Skeletal muscle satellite cell (primary cell): ENCODE results near the gene TOMM34.

Experiments
- H3K27me3 ChIP-seq: 2 replicates; pipeline ENCODE4 v1.7.0; 2013; ENCODE audit warnings: low read length; ENCODE audit not compliant: control insufficient read depth, insufficient read depth
- H3K36me3 ChIP-seq: 2 replicates; pipeline ENCODE4 v1.7.0; 2013; ENCODE audit warnings: mild to moderate bottlenecking, control low read depth, low read length; ENCODE audit not compliant: insufficient read depth
- H3K4me1 ChIP-seq: 2 replicates; pipeline ENCODE4 v1.7.0; 2013; ENCODE audit warnings: low read length; ENCODE audit not compliant: control insufficient read depth, insufficient read depth
- H3K4me2 ChIP-seq: 2 replicates; pipeline ENCODE4 v1.7.0; 2013; ENCODE audit warnings: mild to moderate bottlenecking, low read length
- H3K4me3 ChIP-seq: 2 replicates; pipeline ENCODE4 v1.7.0; 2013; ENCODE audit warnings: low read length
- H3K9ac ChIP-seq: 2 replicates; pipeline ENCODE4 v1.7.0; 2013; ENCODE audit warnings: mild to moderate bottlenecking, low read depth, low read length, moderate library complexity
- H3K9me3 ChIP-seq: replicated peaks from 2 replicates; pipeline ENCODE4 v1.7.0; 2013; ENCODE audit warnings: mild to moderate bottlenecking, control low read depth, low read length

TOMM34 gene

GRCh38 chr20:44976698-44977097, 16.5 kb upstream of the TOMM34 start:
- peaks cover 54% of the 10 kb centered on the region for H3K36me3 ChIP-seq
- no peaks in the 10 kb centered on the region for H3K9me3 ChIP-seq
- H3K27me3 ChIP-seq = no peaks in the 10 kb centered on the region
- no peak overlapping the region for H3K4me3 ChIP-seq
- peaks cover 24% of the 10 kb centered on the region for H3K4me1 ChIP-seq
- H3K9ac ChIP-seq = no peak overlapping the region
- H3K4me2 ChIP-seq = no peak overlapping the region

- no peaks in the 10 kb centered on the region for H3K9me3 ChIP-seq
- H3K4me2 ChIP-seq = peak overlapping the region; percentile 39
- no peak overlapping the region for H3K4me3 ChIP-seq
- no peaks in the 10 kb centered on the region for H3K27me3 ChIP-seq
- H3K36me3 ChIP-seq = peaks cover 36% of the 10 kb centered on the region
- H3K4me1 ChIP-seq = peaks cover 37% of the 10 kb centered on the region
- H3K9ac ChIP-seq = no peak overlapping the region
Observed at GRCh38 chr20:44973053-44973452, 12.9 kb upstream of the TOMM34 start.

GRCh38 chr20:44970243-44970757, 10.1 kb upstream of the TOMM34 start:
- Histone ChIP-seq H3K4me1 (peaks cover 49% of the 10 kb centered on the region), H3K9me3 (no peaks in the 10 kb centered on the region), H3K36me3 (peaks cover 23% of the 10 kb centered on the region), H3K27me3 (no peaks in the 10 kb centered on the region), H3K4me2 (peak overlapping the region; percentile 13), H3K9ac (no peak overlapping the region), H3K4me3 (no peak overlapping the region)

- Histone ChIP-seq H3K4me1 (peaks cover 49% of the 10 kb centered on the region), H3K36me3 (peaks cover 14% of the 10 kb centered on the region), H3K9ac (no peak overlapping the region), H3K4me2 (peak overlapping the region; percentile 41), H3K27me3 (no peaks in the 10 kb centered on the region), H3K9me3 (no peaks in the 10 kb centered on the region), H3K4me3 (no peak overlapping the region)
Observed at GRCh38 chr20:44969300-44969894, 9.2 kb upstream of the TOMM34 start.

- Histone ChIP-seq H3K4me1 (peaks cover 36% of the 10 kb centered on the region), H3K4me3 (peak overlapping the region; percentile 98), H3K36me3 (peaks cover 3% of the 10 kb centered on the region), H3K27me3 (no peaks in the 10 kb centered on the region), H3K4me2 (peak overlapping the region; percentile 95), H3K9ac (peak overlapping the region; percentile 87), H3K9me3 (no peaks in the 10 kb centered on the region)
Observed at GRCh38 chr20:44967207-44967807, 7.1 kb upstream of the TOMM34 start.

GRCh38 chr20:44966030-44966961, 6.1 kb upstream of the TOMM34 start, which contains the start of gene STK4:
STK4 (plus strand) TSS chr20:44966512; CDS start chr20:44966569, 57 bp downstream.
- peaks cover 43% of the 10 kb centered on the region for H3K4me1 ChIP-seq
- H3K27me3 ChIP-seq = no peaks in the 10 kb centered on the region
- H3K4me3 ChIP-seq = peak within 1 kb of the TSS; percentile 98
- no peaks in the 10 kb centered on the region for H3K36me3 ChIP-seq
- peak within 1 kb of the TSS; percentile 87 for H3K9ac ChIP-seq
- H3K9me3 ChIP-seq = no peaks in the 10 kb centered on the region
- H3K4me2 ChIP-seq = peak within 1 kb of the TSS; percentile 95

- Histone ChIP-seq H3K36me3 (no peaks in the 10 kb centered on the region), H3K9ac (peak overlapping the region; percentile 87), H3K4me3 (peak overlapping the region; percentile 98), H3K27me3 (no peaks in the 10 kb centered on the region), H3K4me2 (peak overlapping the region; percentile 95), H3K4me1 (peaks cover 46% of the 10 kb centered on the region), H3K9me3 (no peaks in the 10 kb centered on the region)
Observed at GRCh38 chr20:44965651-44966029, 5.4 kb upstream of the TOMM34 start.

GRCh38 chr20:44963325-44964215, 3.4 kb upstream of the TOMM34 start:
- Histone ChIP-seq H3K9me3 (no peaks in the 10 kb centered on the region), H3K4me3 (no peak overlapping the region), H3K4me2 (no peak overlapping the region), H3K4me1 (peaks cover 40% of the 10 kb centered on the region), H3K27me3 (no peaks in the 10 kb centered on the region), H3K36me3 (peaks cover 3% of the 10 kb centered on the region), H3K9ac (no peak overlapping the region)

- peaks cover 35% of the 10 kb centered on the region for H3K4me1 ChIP-seq
- no peaks in the 10 kb centered on the region for H3K27me3 ChIP-seq
- H3K9me3 ChIP-seq = no peaks in the 10 kb centered on the region
- H3K9ac ChIP-seq = no peak overlapping the region
- H3K4me2 ChIP-seq = no peak overlapping the region
- H3K4me3 ChIP-seq = no peak overlapping the region
- H3K36me3 ChIP-seq = peaks cover 7% of the 10 kb centered on the region
Observed at GRCh38 chr20:44962483-44962882, 2.3 kb upstream of the TOMM34 start.

GRCh38 chr20:44961870-44962267, 1.7 kb upstream of the TOMM34 start:
- H3K9ac ChIP-seq = no peak overlapping the region
- H3K9me3 ChIP-seq = no peaks in the 10 kb centered on the region
- no peaks in the 10 kb centered on the region for H3K27me3 ChIP-seq
- peaks cover 29% of the 10 kb centered on the region for H3K4me1 ChIP-seq
- peaks cover 7% of the 10 kb centered on the region for H3K36me3 ChIP-seq
- no peak overlapping the region for H3K4me2 ChIP-seq
- H3K4me3 ChIP-seq = no peak overlapping the region
